Spleen (tissue), 11 donors: Measurements from ENCODE around the gene REL. TPM values are rescaled to one million over a fixed set of nuclear protein-coding genes. Genes with fewer than 3 reads are reported as not detected.
"Not testable (repeated sequence)": the region's sequence is repeated elsewhere in the genome, so short reads cannot be mapped to it uniquely, and the experiment has no call there.

ENCODE experiments used
- DNase-seq: peaks from one replicate; pipeline ENCODE4 v3.0.0-alpha.2; 2020
- H3K27ac ChIP-seq, 8 donors: fragments of 200-600 bp; sonication (generic) in 7 of 8; 1 replicate in 4 of 8; 2 replicates in 4 of 8; pipeline versions ENCODE4 v1.5.0 to v1.8.0; 2016 to 2021; ENCODE audit warnings: inconsistent platforms in 4 of 8, mild to moderate bottlenecking in 4 of 8, moderate library complexity in 1 of 8
- H3K27me3 ChIP-seq, 7 donors: fragments of 200-600 bp; sonication (generic) in 6 of 7; replicated peaks in 1 of 7; 1 replicate in 4 of 7; 2 replicates in 3 of 7; pipeline versions ENCODE4 v1.5.0 to v1.8.0; 2016 to 2021; ENCODE audit warnings: inconsistent platforms in 3 of 7, mild to moderate bottlenecking in 1 of 7
- H3K36me3 ChIP-seq, 6 donors: fragments of 200-600 bp; sonication (generic) in 5 of 6; 1 replicate in 4 of 6; 2 replicates in 2 of 6; pipeline versions ENCODE4 v1.5.0 to v1.8.0; 2016 to 2021; ENCODE audit warnings: inconsistent platforms in 2 of 6
- H3K4me1 ChIP-seq, 6 donors: fragments of 200-600 bp; sonication (generic) in 5 of 6; 1 replicate in 3 of 6; 2 replicates in 3 of 6; pipeline versions ENCODE4 v1.5.0 to v1.8.0; 2016 to 2021; ENCODE audit warnings: inconsistent platforms in 3 of 6
- H3K4me3 ChIP-seq, 8 donors: fragments of 200-600 bp; sonication (generic) in 7 of 8; 1 replicate in 4 of 8; 2 replicates in 4 of 8; pipeline versions ENCODE4 v1.5.0 to v1.8.0; 2016 to 2021; ENCODE audit warnings: inconsistent platforms in 4 of 8, mild to moderate bottlenecking in 4 of 8, moderate library complexity in 2 of 8
- H3K9me3 ChIP-seq, 8 donors: fragments of 200-600 bp; sonication (generic) in 7 of 8; 1 replicate in 4 of 8; 2 replicates in 4 of 8; pipeline versions ENCODE4 v1.5.0 to v1.8.0; 2016 to 2021; ENCODE audit warnings: inconsistent platforms in 4 of 8
- POLR2A ChIP-seq, 3 donors: fragments of 450-650 bp; IDR thresholded peaks; one replicate each; pipeline ENCODE4 v1.5.1; 2017; ENCODE audit warnings: antibody characterized with exemption in 3 of 3, mild to moderate bottlenecking in 1 of 3
- POLR2AphosphoS5 ChIP-seq, 3 donors: sonication (generic); formaldehyde crosslinking; IDR thresholded peaks; one replicate each; pipeline ENCODE4 v1.5.1; 2017; ENCODE audit warnings: antibody characterized with exemption in 3 of 3
- WGBS, 5 donors: extraction: QIAGEN DNeasy Blood & Tissue Kit in 3 of 5; methylation state at CpG; one replicate each; pipeline versions ENCODE4 v1.1.5 to v1.1.7; 2013 to 2018; 5-methylcytosine and 5-hydroxymethylcytosine counted together
- intact Hi-C: fragments of 100-400 bp; cut with DNase I; formaldehyde crosslinking; loops from one replicate; pipeline ENCODE4 v1.15.0; 2023; ENCODE audit warnings: low total_unique reads
- polyA plus RNA-seq, 3 donors: library from polyadenylated mRNA; stranded (reverse); fragments of 200-250 nt; gene quantifications; one replicate each; pipeline ENCODE4 v1.2.1, GENCODE V29; 2013
- total RNA-seq, 7 donors: library from RNA; depleted of rRNA in 3 of 7; stranded (reverse); fragments of >200 nt in 3 of 7; fragmentation: NEBNext Ultra II Directional in 4 of 7; extraction: Animal tissue kit (Norgen Biotek cat#: 25700) in 4 of 7; gene quantifications; one replicate each; pipeline versions ENCODE4 v1.1.0 to v1.2.1, GENCODE V29; 2016 to 2021
- TF ChIP-seq, protein P1 (sequence below), 11 experiments: fragments of 200-600 bp in 7 of 11; fragments of 450-650 bp in 4 of 11; sonication (generic) in 4 of 11; IDR thresholded peaks in 8 of 11; conservative IDR thresholded peaks in 3 of 11; 1 replicate in 7 of 11; 2 replicates in 4 of 11; pipeline versions ENCODE4 v1.4.0 to v1.8.0; 2016 to 2021; ENCODE audit warnings: antibody characterized with exemption in 11 of 11, inconsistent platforms in 4 of 11, mild to moderate bottlenecking in 1 of 11
- donor health status: healthy with polysubstance abuse.
- donor health status: DM: no; HTN: no; CAD: no; lungs with moderate emphysema.
- donor health status: DM: no; HTN: no; CAD: no.
- donor health status: Bipolar disorder and iron deficiency.
- donor health status: healthy.
- donor health status: DM: no; HTN: no; CAD: no.
- donor health status: DM: yes; HTN: yes; CAD: no.

Gene REL
- total and polyA plus RNA-seq, 10 donors, result 1.3 to 68.8 (median 53.8) TPM

DNA sequence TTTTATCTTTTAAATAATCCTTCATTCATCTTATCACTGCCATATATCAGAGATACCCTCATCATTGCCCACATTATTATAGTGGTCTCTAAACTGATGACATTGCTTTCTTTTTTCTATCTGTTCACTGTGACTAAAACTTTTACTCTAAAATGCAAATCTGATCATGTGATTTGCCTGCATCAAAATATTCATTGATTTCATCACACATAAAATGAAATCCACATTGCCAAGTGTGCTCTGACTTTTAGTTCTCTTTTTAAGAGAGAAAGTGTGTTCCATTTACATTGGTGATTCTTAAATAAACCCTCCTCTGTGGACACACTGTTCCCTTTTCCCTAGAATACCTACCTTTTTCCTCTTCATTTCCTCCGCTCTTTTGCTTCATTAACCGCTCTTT, 7.5 kb downstream of the REL start:
- 90 to 97% (median 93%) methylated on average over 2 of the region's 2 CpGs for WGBS, 5 donors
- Histone ChIP-seq H3K9me3 (peaks cover 0 to 5% (median 0%) of the 10 kb centered on the region in 8 donors), H3K36me3 (peaks cover 0 to 42% (median 15%) of the 10 kb centered on the region in 6 donors), H3K27ac (no peak overlapping the region), H3K4me1 (peaks cover 28 to 86% (median 71%) of the 10 kb centered on the region in 6 donors), H3K4me3 (no peak overlapping the region), H3K27me3 (no peaks in the 10 kb centered on the region)
- intact Hi-C loops, result no loop called here
- TF ChIP-seq, protein P1, sequence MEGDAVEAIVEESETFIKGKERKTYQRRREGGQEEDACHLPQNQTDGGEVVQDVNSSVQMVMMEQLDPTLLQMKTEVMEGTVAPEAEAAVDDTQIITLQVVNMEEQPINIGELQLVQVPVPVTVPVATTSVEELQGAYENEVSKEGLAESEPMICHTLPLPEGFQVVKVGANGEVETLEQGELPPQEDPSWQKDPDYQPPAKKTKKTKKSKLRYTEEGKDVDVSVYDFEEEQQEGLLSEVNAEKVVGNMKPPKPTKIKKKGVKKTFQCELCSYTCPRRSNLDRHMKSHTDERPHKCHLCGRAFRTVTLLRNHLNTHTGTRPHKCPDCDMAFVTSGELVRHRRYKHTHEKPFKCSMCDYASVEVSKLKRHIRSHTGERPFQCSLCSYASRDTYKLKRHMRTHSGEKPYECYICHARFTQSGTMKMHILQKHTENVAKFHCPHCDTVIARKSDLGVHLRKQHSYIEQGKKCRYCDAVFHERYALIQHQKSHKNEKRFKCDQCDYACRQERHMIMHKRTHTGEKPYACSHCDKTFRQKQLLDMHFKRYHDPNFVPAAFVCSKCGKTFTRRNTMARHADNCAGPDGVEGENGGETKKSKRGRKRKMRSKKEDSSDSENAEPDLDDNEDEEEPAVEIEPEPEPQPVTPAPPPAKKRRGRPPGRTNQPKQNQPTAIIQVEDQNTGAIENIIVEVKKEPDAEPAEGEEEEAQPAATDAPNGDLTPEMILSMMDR (IDR thresholded peaks at IDR 0.05 in 8 of 11, conservative IDR thresholded peaks at IDR 0.05 in 3 of 11), result no peak
- TF ChIP-seq POLR2A (IDR thresholded peaks at IDR 0.05) (no peak), POLR2AphosphoS5 (IDR thresholded peaks at IDR 0.05) (no peak)
- DNase-seq, result no peak

DNA sequence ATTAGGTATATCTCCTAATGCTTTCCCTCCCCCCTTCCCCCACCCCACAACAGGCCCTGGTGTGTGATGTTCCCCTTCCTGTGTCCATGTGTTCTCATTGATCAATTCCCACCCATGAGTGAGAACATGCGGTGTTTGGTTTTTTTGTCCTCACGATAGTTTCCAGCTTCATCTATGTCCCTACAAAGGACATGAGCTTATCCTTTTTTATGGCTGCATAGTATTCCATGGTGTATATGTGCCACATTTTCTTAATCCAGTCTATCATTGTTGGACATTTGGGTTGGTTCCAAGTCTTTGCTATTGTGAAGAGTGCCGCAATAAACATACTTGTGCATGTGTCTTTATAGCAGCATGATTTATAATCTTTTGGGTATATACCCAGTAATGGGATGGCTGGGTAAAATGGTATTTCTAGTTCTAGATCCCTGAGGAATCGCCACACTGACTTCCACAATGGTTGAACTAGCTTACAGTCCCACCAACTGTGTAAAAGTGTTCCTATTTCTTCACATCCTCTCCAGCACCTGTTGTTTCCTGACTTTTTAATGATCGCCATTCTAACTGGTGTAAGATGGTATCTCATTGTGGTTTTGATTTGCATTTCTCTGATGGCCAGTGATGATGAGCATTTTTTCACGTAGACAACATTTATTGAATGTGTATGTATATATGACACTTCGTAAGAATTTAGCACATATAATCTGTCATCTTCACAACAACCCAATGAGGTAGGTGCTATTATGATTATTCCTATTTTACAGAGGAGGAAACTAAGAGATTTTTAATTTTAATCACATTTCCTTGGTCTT, 8.4 kb downstream of the REL start:
- WGBS, 5 donors, result 80 to 89% (median 82%) methylated on average over 6 to 7 of the region's 7 CpGs
- H3K4me3 ChIP-seq, DNase-seq, H3K27me3 ChIP-seq, H3K27ac ChIP-seq, H3K9me3 ChIP-seq, intact Hi-C loops: not testable (repeated sequence)
- Histone ChIP-seq H3K36me3 (peaks cover 0 to 51% (median 21%) of the 10 kb centered on the region in 6 donors), H3K4me1 (peaks cover 23 to 77% (median 63%) of the 10 kb centered on the region in 6 donors)

- no peak overlapping the region for H3K4me3 ChIP-seq
- no peak for DNase-seq
- no peaks in the 10 kb centered on the region for H3K27me3 ChIP-seq
- no peak overlapping the region for H3K27ac ChIP-seq
- TF ChIP-seq, protein P1 (IDR thresholded peaks at IDR 0.05 in 8 of 11, conservative IDR thresholded peaks at IDR 0.05 in 3 of 11), result no peak
- peaks cover 0 to 57% (median 27%) of the 10 kb centered on the region in 6 donors for H3K36me3 ChIP-seq
- peaks cover 0 to 5% (median 0%) of the 10 kb centered on the region in 8 donors for H3K9me3 ChIP-seq
- WGBS, 5 donors, result 93 to 97% (median 93%) methylated on average over 1 of the region's 1 CpG
- H3K4me1 ChIP-seq, result peaks cover 19 to 71% (median 58%) of the 10 kb centered on the region in 6 donors
- intact Hi-C loops, result no loop called here
These were observed 9.0 kb downstream of the REL start for GRCh38 chr2:60890393-60890707.

- peaks cover 0 to 5% (median 0%) of the 10 kb centered on the region in 8 donors for H3K9me3 ChIP-seq
- TF ChIP-seq, protein P1 (IDR thresholded peaks at IDR 0.05 in 8 of 11, conservative IDR thresholded peaks at IDR 0.05 in 3 of 11), result no peak
- no peak for TF ChIP-seq POLR2A (IDR thresholded peaks at IDR 0.05)
- TF ChIP-seq POLR2AphosphoS5 (IDR thresholded peaks at IDR 0.05), result no peak
- no peaks in the 10 kb centered on the region for H3K27me3 ChIP-seq
- no peak overlapping the region for H3K4me3 ChIP-seq
- peaks cover 0 to 65% (median 35%) of the 10 kb centered on the region in 6 donors for H3K36me3 ChIP-seq
- peaks cover 14 to 63% (median 49%) of the 10 kb centered on the region in 6 donors for H3K4me1 ChIP-seq
- WGBS, 5 donors, result 57 to 74% (median 69%) methylated on average over 3 of the region's 3 CpGs
- no peak for DNase-seq
- H3K27ac ChIP-seq, result no peak overlapping the region
- intact Hi-C loops, result no loop called here
These were observed 9.8 kb downstream of the REL start for GRCh38 chr2:60891180-60891579.
